K562 (cell line): ENCODE results near the gene SOCS2. TPM values are rescaled to one million over a fixed set of nuclear protein-coding genes. Genes with fewer than 3 reads are reported as not detected.
A peak's percentile ranks its signal among the peaks of the same experiment; 100 is the strongest.

Experiments used
- CBX5 ChIP-seq: IDR thresholded peaks from 2 replicates; pipeline ENCODE4 v1.6.1; 2014; ENCODE audit warnings: low read depth, borderline replicate concordance
- FIP1L1 ChIP-seq: fragments of 200-400 bp; formaldehyde crosslinking; IDR thresholded peaks from 2 replicates; pipeline ENCODE4 v1.6.1; 2018; ENCODE audit warnings: mild to moderate bottlenecking, low read depth, low read length; ENCODE audit not compliant: poor library complexity, severe bottlenecking
- HDAC1 ChIP-seq, 2 experiments: fragments of 450-650 bp; IDR thresholded peaks; 2 replicates each; pipeline ENCODE4 v1.6.1; 2016 to 2017; ENCODE audit warnings: inconsistent platforms in 1 of 2, mild to moderate bottlenecking in 1 of 2, moderate library complexity in 1 of 2
- HDAC2 ChIP-seq: fragments of 450-650 bp; IDR thresholded peaks from 2 replicates; pipeline ENCODE4 v1.6.1; 2016; ENCODE audit warnings: mild to moderate bottlenecking
- HDAC3 ChIP-seq: fragments of 450-650 bp; IDR thresholded peaks from 2 replicates; pipeline ENCODE4 v1.6.1; 2018; ENCODE audit warnings: borderline replicate concordance, mild to moderate bottlenecking, moderate library complexity; ENCODE audit not compliant: partially characterized antibody
- MEF2A ChIP-seq: IDR thresholded peaks from 2 replicates; pipeline ENCODE4 v1.6.1; 2011; ENCODE audit warnings: low read depth, mild to moderate bottlenecking, low read length, moderate library complexity; ENCODE audit not compliant: control insufficient read depth
- MEF2D ChIP-seq: conservative IDR thresholded peaks from 2 replicates; pipeline ENCODE4 v1.6.1; 2016; ENCODE audit warnings: low read depth, missing genetic modification characterization, missing compliant biosample characterization
- MYC ChIP-seq, 2 experiments: fragments of 250-450 bp in 1 of 2; sonication (Bioruptor Pico) in 1 of 2; IDR thresholded peaks; 2 replicates each; pipeline versions ENCODE4 v1.5.1 to v1.6.1; 2012 to 2021; ENCODE audit warnings: low read depth in 2 of 2, borderline replicate concordance in 1 of 2, improper control_type of control experiment in 1 of 2, low read length in 1 of 2, mild to moderate bottlenecking in 1 of 2, moderate library complexity in 1 of 2
- NCOR1 ChIP-seq: fragments of 450-650 bp; IDR thresholded peaks from 2 replicates; pipeline ENCODE4 v1.6.1; 2016; ENCODE audit warnings: mild to moderate bottlenecking, moderate library complexity
- PHF8 ChIP-seq: fragments of 200-600 bp; sonication (generic); IDR thresholded peaks from 2 replicates; pipeline ENCODE4 v1.6.1; 2012; ENCODE audit warnings: mixed run types, mild to moderate bottlenecking, inconsistent platforms, low read length, moderate library complexity, borderline replicate concordance
- SAP30 ChIP-seq: fragments of 200-600 bp; sonication (generic); IDR thresholded peaks from 2 replicates; pipeline ENCODE4 v1.6.1; 2012; ENCODE audit warnings: borderline replicate concordance, low read depth, mild to moderate bottlenecking, moderate library complexity, low read length, control low read depth, inconsistent platforms; ENCODE audit not compliant: insufficient read depth, poor library complexity, severe bottlenecking
- TAL1 ChIP-seq: fragments of 450-650 bp; IDR thresholded peaks from 2 replicates; pipeline ENCODE4 v1.6.1; 2016; ENCODE audit warnings: mild to moderate bottlenecking
- TBP ChIP-seq: optimal IDR thresholded peaks from 2 replicates; pipeline ENCODE3; 2011; ENCODE audit warnings: low read depth, low read length, improper control_type of control experiment
- polyA plus RNA-seq, 8 experiments: library from polyadenylated mRNA; depleted of rRNA in 4 of 8; stranded (reverse) in 5 of 8; unstranded in 3 of 8; fragments of >200 nt; fragmentation: Nextera tagmentation in 2 of 8; fragmentation: Illumina TruSeq in 1 of 8; extraction: Ambion mirVana in 2 of 8; extraction: Trizol in 1 of 8; gene quantifications; 2 replicates each; pipeline versions ENCODE4 v1.2.1 to v1.2.3, GENCODE V29; 2011 to 2014; ENCODE audit warnings: inconsistent platforms in 1 of 8, missing spikeins in 1 of 8
- total RNA-seq, 7 experiments: library from RNA; depleted of rRNA in 6 of 7; stranded (reverse); fragments of >200 nt in 6 of 7; fragmentation: Illumina TruSeq in 2 of 7; extraction: Trizol in 2 of 7; gene quantifications; 2 replicates each; pipeline versions ENCODE4 v1.2.1 to v1.2.3, GENCODE V29; 2011 to 2021; ENCODE audit warnings: low replicate concordance in 1 of 7
- TF ChIP-seq, protein P1 (sequence below), 2 experiments: fragments of 150-350 bp in 1 of 2; IDR thresholded peaks; 2 replicates each; pipeline ENCODE4 v1.6.1; 2012 to 2016; ENCODE audit warnings: low read depth in 2 of 2, low read length in 2 of 2, mild to moderate bottlenecking in 1 of 2, moderate library complexity in 1 of 2
- TF ChIP-seq, protein P2 (sequence below): fragments of 450-650 bp; IDR thresholded peaks from 2 replicates; pipeline ENCODE4 v1.6.1; 2016; ENCODE audit warnings: missing biosample characterization, missing genetic modification characterization
- TF ChIP-seq, protein P3 (sequence below): fragments of 450-650 bp; formaldehyde crosslinking; IDR thresholded peaks from 2 replicates; pipeline ENCODE4 v1.4.0; 2020; ENCODE audit warnings: mild to moderate bottlenecking, moderate library complexity

The SOCS2 gene
- total and polyA plus RNA-seq, 9 of the 15 experiments (the other 6 are each of a cell fraction or from before 2014, with no cell fraction given): 37.0 to 162 (median 98.7) TPM

DNA sequence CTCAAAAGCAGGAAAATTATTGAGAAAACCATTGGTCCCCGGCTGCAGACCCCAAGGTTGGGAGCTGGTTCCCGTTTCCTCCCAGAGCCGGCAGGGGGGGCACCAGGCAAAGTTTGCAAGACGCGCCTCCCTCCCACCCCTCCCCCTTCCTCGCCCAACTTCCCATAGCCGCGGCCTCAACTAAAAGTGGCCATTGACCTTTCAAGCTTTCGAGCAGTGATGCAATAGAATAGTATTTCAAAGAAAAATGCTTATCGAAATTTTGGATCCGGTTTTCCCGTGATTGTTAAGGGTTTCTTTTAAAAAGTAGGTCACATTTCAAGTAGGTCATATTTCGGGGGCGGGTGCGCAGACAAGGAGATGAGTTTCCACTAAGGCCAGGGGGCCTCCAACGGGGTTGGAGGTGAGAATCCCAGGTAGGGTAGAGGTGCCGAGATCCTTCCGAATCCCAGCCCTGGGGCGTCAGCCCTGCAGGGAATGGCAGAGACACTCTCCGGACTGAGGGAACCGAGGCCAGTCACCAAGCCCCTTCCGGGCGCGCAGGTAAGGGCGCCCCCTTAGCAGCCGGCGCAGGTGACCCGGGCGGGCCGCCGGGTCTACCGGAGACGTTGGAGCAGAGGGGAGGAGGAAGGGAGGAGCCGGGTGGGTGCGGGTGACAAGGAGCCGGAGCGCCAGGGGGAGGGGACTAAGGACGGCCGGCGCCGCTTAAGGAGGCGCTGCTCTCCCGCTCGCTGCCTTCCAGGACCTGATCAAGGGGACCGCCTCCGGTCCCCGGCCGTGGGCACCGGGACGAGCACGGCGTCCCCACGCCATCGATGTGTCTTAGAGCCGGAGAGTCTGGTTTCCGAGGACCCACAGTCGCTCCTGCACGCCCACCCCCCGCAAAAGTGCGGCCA is 2.6 kb upstream of the SOCS2 start (continued):
- TF ChIP-seq, protein P1, sequence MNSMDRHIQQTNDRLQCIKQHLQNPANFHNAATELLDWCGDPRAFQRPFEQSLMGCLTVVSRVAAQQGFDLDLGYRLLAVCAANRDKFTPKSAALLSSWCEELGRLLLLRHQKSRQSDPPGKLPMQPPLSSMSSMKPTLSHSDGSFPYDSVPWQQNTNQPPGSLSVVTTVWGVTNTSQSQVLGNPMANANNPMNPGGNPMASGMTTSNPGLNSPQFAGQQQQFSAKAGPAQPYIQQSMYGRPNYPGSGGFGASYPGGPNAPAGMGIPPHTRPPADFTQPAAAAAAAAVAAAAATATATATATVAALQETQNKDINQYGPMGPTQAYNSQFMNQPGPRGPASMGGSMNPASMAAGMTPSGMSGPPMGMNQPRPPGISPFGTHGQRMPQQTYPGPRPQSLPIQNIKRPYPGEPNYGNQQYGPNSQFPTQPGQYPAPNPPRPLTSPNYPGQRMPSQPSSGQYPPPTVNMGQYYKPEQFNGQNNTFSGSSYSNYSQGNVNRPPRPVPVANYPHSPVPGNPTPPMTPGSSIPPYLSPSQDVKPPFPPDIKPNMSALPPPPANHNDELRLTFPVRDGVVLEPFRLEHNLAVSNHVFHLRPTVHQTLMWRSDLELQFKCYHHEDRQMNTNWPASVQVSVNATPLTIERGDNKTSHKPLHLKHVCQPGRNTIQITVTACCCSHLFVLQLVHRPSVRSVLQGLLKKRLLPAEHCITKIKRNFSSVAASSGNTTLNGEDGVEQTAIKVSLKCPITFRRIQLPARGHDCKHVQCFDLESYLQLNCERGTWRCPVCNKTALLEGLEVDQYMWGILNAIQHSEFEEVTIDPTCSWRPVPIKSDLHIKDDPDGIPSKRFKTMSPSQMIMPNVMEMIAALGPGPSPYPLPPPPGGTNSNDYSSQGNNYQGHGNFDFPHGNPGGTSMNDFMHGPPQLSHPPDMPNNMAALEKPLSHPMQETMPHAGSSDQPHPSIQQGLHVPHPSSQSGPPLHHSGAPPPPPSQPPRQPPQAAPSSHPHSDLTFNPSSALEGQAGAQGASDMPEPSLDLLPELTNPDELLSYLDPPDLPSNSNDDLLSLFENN (IDR thresholded peaks at IDR 0.05; ENCODE audit: low read depth in 2 of 2, low read length in 2 of 2): 0 out of 4 replicates have a peak, but pooled peaks of 1 of the 2 experiments have one; percentile 42
- TF ChIP-seq, protein P2, sequence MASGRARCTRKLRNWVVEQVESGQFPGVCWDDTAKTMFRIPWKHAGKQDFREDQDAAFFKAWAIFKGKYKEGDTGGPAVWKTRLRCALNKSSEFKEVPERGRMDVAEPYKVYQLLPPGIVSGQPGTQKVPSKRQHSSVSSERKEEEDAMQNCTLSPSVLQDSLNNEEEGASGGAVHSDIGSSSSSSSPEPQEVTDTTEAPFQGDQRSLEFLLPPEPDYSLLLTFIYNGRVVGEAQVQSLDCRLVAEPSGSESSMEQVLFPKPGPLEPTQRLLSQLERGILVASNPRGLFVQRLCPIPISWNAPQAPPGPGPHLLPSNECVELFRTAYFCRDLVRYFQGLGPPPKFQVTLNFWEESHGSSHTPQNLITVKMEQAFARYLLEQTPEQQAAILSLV: peak; percentile 72; the same call in 1 of the 2 replicates
- TF ChIP-seq PHF8: peak; percentile 24; the same call in 1 of the 2 replicates
- no peak for TF ChIP-seq MYC (IDR thresholded peaks at IDR 0.05; ENCODE audit: low read depth, low read length)
- TF ChIP-seq MYC (CRISPR knock-in tag; IDR thresholded peaks at IDR 0.05; ENCODE audit: borderline replicate concordance, low read depth): no peak
- TF ChIP-seq FIP1L1: no peak
- TF ChIP-seq, protein P3, sequence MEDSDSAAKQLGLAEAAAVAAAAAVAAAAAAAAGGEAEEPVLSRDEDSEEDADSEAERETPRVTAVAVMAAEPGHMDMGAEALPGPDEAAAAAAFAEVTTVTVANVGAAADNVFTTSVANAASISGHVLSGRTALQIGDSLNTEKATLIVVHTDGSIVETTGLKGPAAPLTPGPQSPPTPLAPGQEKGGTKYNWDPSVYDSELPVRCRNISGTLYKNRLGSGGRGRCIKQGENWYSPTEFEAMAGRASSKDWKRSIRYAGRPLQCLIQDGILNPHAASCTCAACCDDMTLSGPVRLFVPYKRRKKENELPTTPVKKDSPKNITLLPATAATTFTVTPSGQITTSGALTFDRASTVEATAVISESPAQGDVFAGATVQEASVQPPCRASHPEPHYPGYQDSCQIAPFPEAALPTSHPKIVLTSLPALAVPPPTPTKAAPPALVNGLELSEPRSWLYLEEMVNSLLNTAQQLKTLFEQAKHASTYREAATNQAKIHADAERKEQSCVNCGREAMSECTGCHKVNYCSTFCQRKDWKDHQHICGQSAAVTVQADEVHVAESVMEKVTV (CRISPR knock-in tag): peak; percentile 80
- peak; percentile 22; the same call in 1 of the 2 replicates for TF ChIP-seq MEF2D (tag)
- TF ChIP-seq MEF2A: peak; percentile 26; the same call in 1 of the 2 replicates
- TF ChIP-seq TBP: peak; percentile 17
- TF ChIP-seq SAP30: peak; percentile 36
- no peak; a peak in 2 of 4 replicates for TF ChIP-seq HDAC1 (IDR thresholded peaks at IDR 0.05)
- TF ChIP-seq NCOR1: peak; percentile 79
- peak; percentile 60; the same call in 1 of the 2 replicates for TF ChIP-seq HDAC2
- no peak; the same call in 1 of the 2 replicates for TF ChIP-seq CBX5
- peak; percentile 86 for TF ChIP-seq HDAC3
- peak; percentile 8; the same call in 1 of the 2 replicates for TF ChIP-seq TAL1
